HCT116 (cell line): Measurements from ENCODE around the gene CAST. TPM values are rescaled to one million over a fixed set of nuclear protein-coding genes. Genes with fewer than 3 reads are reported as not detected.

ENCODE experiments used
- ATAC-seq: fragments of 200-7000 bp; cut with Tn5 transposase; 2 replicates; pipeline ENCODE4 v1.9.1; 2020; ENCODE audit warnings: mild to moderate bottlenecking, moderate library complexity
- BruUV-seq: library from RNA; stranded (reverse); fragments of 400-500 nt; replicated peaks from 2 replicates; lab custom pipeline; 2021; lab: Mats Ljungman, UMichigan
- CTCF ChIA-PET: fragments of 300-600 bp; sonication (Branson Sonifier 250); formaldehyde crosslinking; loops from one replicate; lab custom pipeline; 2021; ENCODE audit warnings: antibody characterized with exemption; lab: Charles Lee
- POLR2A ChIA-PET: fragments of 300-600, 350-600 bp; sonication (Branson Sonifier 250); formaldehyde crosslinking; loops from one replicate; lab custom pipeline; 2021; ENCODE audit warnings: antibody characterized with exemption; lab: Charles Lee
- RAD21 ChIA-PET, 2 experiments: fragments of 300-600 bp; sonication (Branson Sonifier 250); formaldehyde crosslinking; loops; one replicate each; lab custom pipeline; 2023; ENCODE audit warnings: low total read pairs in 2 of 2; ENCODE audit not compliant: uncharacterized antibody in 2 of 2, unreplicated experiment in 2 of 2, low non-redundant PET in 1 of 2; lab: Charles Lee
- DNase-seq: peaks from one replicate; pipeline ENCODE4 v3.0.0-alpha.2; 2010; ENCODE audit warnings: low read depth, low spot score
- H2AFZ ChIP-seq: fragments of 200-600 bp; shearing (Covaris generic), sonication (generic); 2 replicates; pipeline ENCODE4 v1.6.1; 2017; ENCODE audit warnings: low read depth, mixed run types, mixed read lengths, antibody characterized with exemption, low read length; ENCODE audit not compliant: poor library complexity, severe bottlenecking
- H3K27ac ChIP-seq: 2 replicates; pipeline ENCODE4 v1.5.1; 2012; ENCODE audit warnings: low read depth, low read length
- H3K27me3 ChIP-seq: fragments of 200-600 bp; sonication (generic); 2 replicates; pipeline ENCODE4 v1.6.1; 2016; ENCODE audit warnings: mixed run types, low read length, mixed read lengths; ENCODE audit not compliant: insufficient read depth
- H3K36me3 ChIP-seq, 2 experiments: fragments of 200-500 bp in 1 of 2; fragments of 200-600 bp in 1 of 2; sonication (Bioruptor generic) in 1 of 2; sonication (generic) in 1 of 2; 2 replicates each; pipeline versions ENCODE4 v1.5.1 to v1.6.1; 2014 to 2016; ENCODE audit warnings: low read length in 2 of 2, inconsistent platforms in 1 of 2, mixed read lengths in 1 of 2, mixed run types in 1 of 2; ENCODE audit not compliant: insufficient read depth in 2 of 2, control insufficient read depth in 1 of 2
- H3K4me1 ChIP-seq, 2 experiments: fragments of 200-600 bp in 1 of 2; sonication (generic) in 1 of 2; 2 replicates each; pipeline versions ENCODE4 v1.5.1 to v1.6.1; 2012 to 2017; ENCODE audit warnings: low read length in 2 of 2, inconsistent platforms in 1 of 2, mild to moderate bottlenecking in 1 of 2, mixed read lengths in 1 of 2, mixed run types in 1 of 2, moderate library complexity in 1 of 2; ENCODE audit not compliant: insufficient read depth in 2 of 2, control insufficient read depth in 1 of 2
- H3K4me2 ChIP-seq: fragments of 200-600 bp; sonication (generic); 2 replicates; pipeline ENCODE4 v1.6.1; 2017; ENCODE audit warnings: mixed run types, low read length, mixed read lengths
- H3K4me3 ChIP-seq, 2 experiments: fragments of 200-600 bp in 1 of 2; sonication (generic) in 1 of 2; replicated peaks in 1 of 2; 2 replicates each; pipeline ENCODE4 v1.5.1; 2011 to 2016; ENCODE audit warnings: low read length in 2 of 2, control low read depth in 1 of 2, low read depth in 1 of 2, mild to moderate bottlenecking in 1 of 2, mixed read lengths in 1 of 2, mixed run types in 1 of 2
- H3K79me2 ChIP-seq: fragments of 200-600 bp; sonication (generic); 2 replicates; pipeline ENCODE4 v1.6.1; 2017; ENCODE audit warnings: mild to moderate bottlenecking, mixed run types, low read length, moderate library complexity, mixed read lengths; ENCODE audit not compliant: insufficient read depth
- H3K9ac ChIP-seq: fragments of 200-600 bp; sonication (generic); 2 replicates; pipeline ENCODE4 v1.6.1; 2016; ENCODE audit warnings: low read length, mixed read lengths
- H3K9me2 ChIP-seq: fragments of 200-600 bp; sonication (generic), shearing (Covaris generic); 2 replicates; pipeline ENCODE4 v1.6.1; 2017; ENCODE audit warnings: mixed run types, mild to moderate bottlenecking, moderate library complexity; ENCODE audit not compliant: insufficient read depth
- H3K9me3 ChIP-seq, 2 experiments: fragments of 200-500 bp in 1 of 2; fragments of 200-600 bp in 1 of 2; sonication (Bioruptor generic) in 1 of 2; sonication (generic) in 1 of 2; 2 replicates each; pipeline ENCODE4 v1.6.1; 2014 to 2017; ENCODE audit warnings: low read length in 2 of 2, mixed read lengths in 2 of 2, inconsistent platforms in 1 of 2, low read depth in 1 of 2, mild to moderate bottlenecking in 1 of 2, mixed run types in 1 of 2, moderate library complexity in 1 of 2; ENCODE audit not compliant: control insufficient read depth in 1 of 2, insufficient read depth in 1 of 2
- H4K20me1 ChIP-seq: fragments of 200-600 bp; sonication (generic), shearing (Covaris generic); 2 replicates; pipeline ENCODE4 v1.6.1; 2017; ENCODE audit warnings: mixed run types, mild to moderate bottlenecking, moderate library complexity; ENCODE audit not compliant: insufficient read depth
- CBX3 ChIP-seq: IDR thresholded peaks from 2 replicates; pipeline ENCODE4 v1.6.1; 2012; ENCODE audit warnings: low read depth
- EGR1 ChIP-seq: IDR thresholded peaks from 2 replicates; pipeline ENCODE4 v1.6.1; 2012; ENCODE audit warnings: low read depth
- JUND ChIP-seq: IDR thresholded peaks from 2 replicates; pipeline ENCODE4 v1.6.1; 2012
- POLR2AphosphoS5 ChIP-seq: IDR thresholded peaks from 2 replicates; pipeline ENCODE4 v1.6.1; 2011; ENCODE audit warnings: mild to moderate bottlenecking, low read depth, low read length, moderate library complexity
- SRF ChIP-seq: IDR thresholded peaks from 2 replicates; pipeline ENCODE4 v1.6.1; 2012; ENCODE audit warnings: low read depth
- ZNF274 ChIP-seq: fragments of 200-500 bp; sonication (Bioruptor generic); IDR thresholded peaks from 2 replicates; pipeline ENCODE4 v1.6.1; 2014; ENCODE audit warnings: mild to moderate bottlenecking, low read depth, low read length, inconsistent platforms
- intact Hi-C: fragments of 100-400 bp; cut with micrococcal nuclease; formaldehyde crosslinking; loops from 2 replicates; pipeline ENCODE4 v1.10.0; 2022
- total RNA-seq: library from RNA; stranded (reverse); gene quantifications from one replicate; pipeline ENCODE4 v1.2.1, GENCODE V29; 2021; ENCODE audit not compliant: unreplicated experiment

CAST gene
- total RNA-seq, 1 experiment from 2014 or later, result 142 TPM

DNA sequence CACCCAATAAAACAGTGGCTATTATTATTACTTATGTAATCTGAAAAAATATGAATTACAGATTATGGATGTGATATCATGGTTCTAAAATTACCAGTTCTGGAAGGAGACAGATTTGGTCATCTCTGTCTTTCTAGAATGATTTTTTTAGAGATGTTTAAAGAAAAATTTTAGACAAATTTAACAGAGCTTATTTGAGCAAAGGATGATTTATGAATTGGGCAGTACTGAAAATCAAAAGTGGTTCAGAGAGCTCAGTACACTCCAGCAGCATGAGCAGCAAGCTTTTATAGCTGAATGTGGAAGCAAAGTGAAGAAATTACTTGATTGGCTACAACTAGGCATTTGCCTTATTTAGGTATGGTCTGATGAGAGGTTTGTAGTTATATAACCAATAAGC is 11.0 kb downstream of the CAST start:
- Histone ChIP-seq H2AFZ (no peak overlapping the region), H3K9me2 (no peaks in the 10 kb centered on the region), H3K9me3 (no peaks in the 10 kb centered on the region), H3K9ac (no peak overlapping the region), H3K4me2 (no peak overlapping the region), H3K27me3 (no peaks in the 10 kb centered on the region), H4K20me1 (no peaks in the 10 kb centered on the region), H3K36me3 (no peaks in the 10 kb centered on the region), H3K4me1 (peaks cover 0 to 6% of the 10 kb centered on the region in 2 experiments; a peak in 1 of 4 replicates), H3K79me2 (no peaks in the 10 kb centered on the region; the same call in 1 of the 2 replicates), H3K27ac (no peak overlapping the region), H3K4me3 (no peak overlapping the region)
- POLR2A ChIA-PET, result interaction anchor here (1.2 kb wide), 1 partner anchor 30 kb away, joined by 3 read pairs; no protein-coding TSS in a partner anchor
- TF ChIP-seq ZNF274, result no peak
- TF ChIP-seq SRF, result 0 out of 2 replicates have a peak, but pooled peaks have one; percentile 15
- RAD21 ChIA-PET, result no interaction called here
- DNase-seq (no peak), ATAC-seq (no peak)
- CTCF ChIA-PET, result no interaction called here
- intact Hi-C loops, result no loop called here
- BruUV-seq, result no TSS peak

DNA sequence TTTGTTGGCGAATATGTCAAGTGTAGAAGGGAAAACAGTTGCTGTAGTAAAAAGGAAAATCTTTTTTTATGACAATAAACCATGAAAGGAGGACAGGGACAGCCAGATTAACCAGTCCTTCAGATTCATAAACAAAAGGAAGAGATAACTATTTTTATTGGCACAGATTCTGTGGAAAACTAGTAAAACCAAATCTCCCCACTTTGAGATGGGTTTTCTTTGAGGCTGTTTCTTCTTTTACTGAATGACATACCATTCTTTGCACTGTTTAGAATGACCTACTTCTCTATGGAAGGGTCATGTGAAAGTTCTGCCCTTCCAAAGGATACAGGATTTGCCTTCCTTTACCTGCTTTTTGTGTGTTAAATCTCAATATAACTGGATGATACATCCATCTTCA is 13.7 kb downstream of the CAST start:
- Histone ChIP-seq H3K9me3 (no peaks in the 10 kb centered on the region), H2AFZ (no peak overlapping the region), H3K4me1 (no peaks in the 10 kb centered on the region), H3K4me2 (no peak overlapping the region), H3K9me2 (no peaks in the 10 kb centered on the region), H3K79me2 (no peaks in the 10 kb centered on the region), H3K27me3 (no peaks in the 10 kb centered on the region), H3K9ac (no peak overlapping the region), H3K27ac (no peak overlapping the region), H3K36me3 (no peaks in the 10 kb centered on the region), H3K4me3 (no peak overlapping the region), H4K20me1 (no peaks in the 10 kb centered on the region)
- intact Hi-C loops, result no loop called here
- ATAC-seq (no peak), DNase-seq (no peak)
- TF ChIP-seq JUND (no peak), POLR2AphosphoS5 (no peak), EGR1 (no peak), CBX3 (no peak)
- no TSS peak for BruUV-seq
- ChIA-PET POLR2A (no interaction called here), CTCF (no interaction called here), RAD21 (no interaction called here)
